Activated T-helper 2 cell treated with anti-CD3 and anti-CD28 coated beads, Interferon-gamma antibody, Interleukin-2, Interleukin-4, amounts not matched to agents 10 μg/mL and 5 μg/mL and 100 μg/mL, durations not matched to agents 14 hours and 24 hours and 36 hours (primary cell): ENCODE results near the gene EPB41L1. TPM values are rescaled to one million over a fixed set of nuclear protein-coding genes. Genes with fewer than 3 reads are reported as not detected.

Experiments
- DNase-seq: peaks from one replicate; pipeline ENCODE4 v3.0.0; 2021; ENCODE audit warnings: low spot score
- H3K27ac Mint-ChIP-seq: one replicate; pipeline ENCODE4 v1.8.0; 2021; ENCODE audit warnings: mixed read lengths
- H3K27me3 Mint-ChIP-seq: one replicate; pipeline ENCODE4 v1.8.0; 2021; ENCODE audit warnings: low read depth, mixed read lengths
- H3K36me3 Mint-ChIP-seq: one replicate; pipeline ENCODE4 v1.8.0; 2021; ENCODE audit warnings: low read depth, mixed read lengths
- H3K4me1 Mint-ChIP-seq: one replicate; pipeline ENCODE4 v1.8.0; 2021; ENCODE audit warnings: low read depth, mixed read lengths
- H3K4me3 Mint-ChIP-seq: one replicate; pipeline ENCODE4 v1.8.0; 2021; ENCODE audit warnings: low read depth, mild to moderate bottlenecking, moderate library complexity, mixed read lengths
- H3K9me3 Mint-ChIP-seq: one replicate; pipeline ENCODE4 v1.8.0; 2021; ENCODE audit warnings: mixed read lengths
- intact Hi-C: fragments of 100-400 bp; cut with micrococcal nuclease; formaldehyde crosslinking; loops from one replicate; pipeline ENCODE4 v1.15.1; 2023
- total RNA-seq: library from RNA; stranded (reverse); gene quantifications from 2 replicates; pipeline ENCODE4 v1.2.3, GENCODE V29; 2022

Gene EPB41L1
- total RNA-seq, 1 donor from 2014 or later, result 0.41 TPM

- H3K4me3 Mint-ChIP-seq, result no peak overlapping the region
- no peaks in the 10 kb centered on the region for H3K36me3 Mint-ChIP-seq
- peaks cover 16% of the 10 kb centered on the region for H3K27me3 Mint-ChIP-seq
- intact Hi-C loops, result no loop called here
- no peaks in the 10 kb centered on the region for H3K9me3 Mint-ChIP-seq
- H3K27ac Mint-ChIP-seq, result no peak overlapping the region
- no peak for DNase-seq
- no peaks in the 10 kb centered on the region for H3K4me1 Mint-ChIP-seq
Observed at GRCh38 chr20:36116807-36117441, 37.6 kb upstream of the EPB41L1 start.

GRCh38 chr20:36117638-36118037 lies 36.9 kb upstream of the EPB41L1 start:
- H3K27ac Mint-ChIP-seq, result no peak overlapping the region
- H3K4me1 Mint-ChIP-seq, result no peaks in the 10 kb centered on the region
- H3K9me3 Mint-ChIP-seq, result no peaks in the 10 kb centered on the region
- H3K36me3 Mint-ChIP-seq, result no peaks in the 10 kb centered on the region
- no peak for DNase-seq
- intact Hi-C loops, result no loop called here
- peaks cover 16% of the 10 kb centered on the region for H3K27me3 Mint-ChIP-seq
- H3K4me3 Mint-ChIP-seq, result no peak overlapping the region

- Mint-ChIP-seq H3K4me3 (no peak overlapping the region), H3K27ac (no peak overlapping the region), H3K9me3 (no peaks in the 10 kb centered on the region), H3K27me3 (peaks cover 14% of the 10 kb centered on the region), H3K36me3 (no peaks in the 10 kb centered on the region), H3K4me1 (no peaks in the 10 kb centered on the region)
- intact Hi-C loops, result no loop called here
- DNase-seq, result no peak
Observed at GRCh38 chr20:36118371-36118770, 36.2 kb upstream of the EPB41L1 start.

GRCh38 chr20:36119537-36119936 lies 35.0 kb upstream of the EPB41L1 start:
- no peak for DNase-seq
- Mint-ChIP-seq H3K27me3 (peaks cover 12% of the 10 kb centered on the region), H3K4me3 (no peak overlapping the region), H3K4me1 (no peaks in the 10 kb centered on the region), H3K36me3 (no peaks in the 10 kb centered on the region), H3K27ac (no peak overlapping the region), H3K9me3 (no peaks in the 10 kb centered on the region)
- intact Hi-C loops, result no loop called here

GRCh38 chr20:36120241-36120640 lies 34.3 kb upstream of the EPB41L1 start:
- Mint-ChIP-seq H3K36me3 (no peaks in the 10 kb centered on the region), H3K9me3 (no peaks in the 10 kb centered on the region), H3K4me3 (no peak overlapping the region), H3K27me3 (peaks cover 10% of the 10 kb centered on the region), H3K27ac (no peak overlapping the region), H3K4me1 (no peaks in the 10 kb centered on the region)
- intact Hi-C loops, result no loop called here
- DNase-seq, result no peak

GRCh38 chr20:36120991-36121390 lies 33.5 kb upstream of the EPB41L1 start:
- Mint-ChIP-seq H3K27me3 (peaks cover 8% of the 10 kb centered on the region), H3K4me1 (no peaks in the 10 kb centered on the region), H3K9me3 (no peaks in the 10 kb centered on the region), H3K36me3 (no peaks in the 10 kb centered on the region), H3K4me3 (no peak overlapping the region), H3K27ac (no peak overlapping the region)
- no peak for DNase-seq
- intact Hi-C loops, result no loop called here

GRCh38 chr20:36121981-36122930 lies 32.3 kb upstream of the EPB41L1 start:
- Mint-ChIP-seq H3K4me3 (no peak overlapping the region), H3K9me3 (no peaks in the 10 kb centered on the region), H3K27ac (no peak overlapping the region), H3K4me1 (no peaks in the 10 kb centered on the region), H3K27me3 (peaks cover 2% of the 10 kb centered on the region), H3K36me3 (no peaks in the 10 kb centered on the region)
- no peak for DNase-seq
- intact Hi-C loops, result no loop called here

GRCh38 chr20:36122931-36123288 lies 31.6 kb upstream of the EPB41L1 start:
- H3K27ac Mint-ChIP-seq, result no peak overlapping the region
- no peak overlapping the region for H3K4me3 Mint-ChIP-seq
- no peaks in the 10 kb centered on the region for H3K9me3 Mint-ChIP-seq
- H3K4me1 Mint-ChIP-seq, result no peaks in the 10 kb centered on the region
- H3K27me3 Mint-ChIP-seq, result peaks cover 2% of the 10 kb centered on the region
- intact Hi-C loops, result no loop called here
- no peaks in the 10 kb centered on the region for H3K36me3 Mint-ChIP-seq
- DNase-seq, result no peak

GRCh38 chr20:36125097-36125496 lies 29.4 kb upstream of the EPB41L1 start:
- Mint-ChIP-seq H3K27me3 (no peaks in the 10 kb centered on the region), H3K4me1 (no peaks in the 10 kb centered on the region), H3K27ac (no peak overlapping the region), H3K36me3 (no peaks in the 10 kb centered on the region), H3K9me3 (no peaks in the 10 kb centered on the region), H3K4me3 (no peak overlapping the region)
- no peak for DNase-seq
- intact Hi-C loops, result no loop called here

GRCh38 chr20:36126836-36127527 lies 27.6 kb upstream of the EPB41L1 start:
- DNase-seq, result no peak
- Mint-ChIP-seq H3K4me3 (no peak overlapping the region), H3K36me3 (no peaks in the 10 kb centered on the region), H3K4me1 (no peaks in the 10 kb centered on the region), H3K9me3 (no peaks in the 10 kb centered on the region), H3K27ac (no peak overlapping the region), H3K27me3 (no peaks in the 10 kb centered on the region)
- intact Hi-C loops, result no loop called here

GRCh38 chr20:36128463-36129159 lies 25.9 kb upstream of the EPB41L1 start:
- no peaks in the 10 kb centered on the region for H3K4me1 Mint-ChIP-seq
- intact Hi-C loops, result no loop called here
- no peaks in the 10 kb centered on the region for H3K27me3 Mint-ChIP-seq
- H3K4me3 Mint-ChIP-seq, result no peak overlapping the region
- no peak for DNase-seq
- no peaks in the 10 kb centered on the region for H3K36me3 Mint-ChIP-seq
- H3K27ac Mint-ChIP-seq, result no peak overlapping the region
- no peaks in the 10 kb centered on the region for H3K9me3 Mint-ChIP-seq

- Mint-ChIP-seq H3K36me3 (no peaks in the 10 kb centered on the region), H3K27ac (no peak overlapping the region), H3K27me3 (no peaks in the 10 kb centered on the region), H3K4me3 (no peak overlapping the region), H3K9me3 (no peaks in the 10 kb centered on the region), H3K4me1 (no peaks in the 10 kb centered on the region)
- intact Hi-C loops, result no loop called here
- no peak for DNase-seq
Observed at GRCh38 chr20:36129160-36129543, 25.4 kb upstream of the EPB41L1 start.
